Smooth muscle cell (in vitro differentiated cells): ENCODE results near the gene WIPF1. TPM values are rescaled to one million over a fixed set of nuclear protein-coding genes. Genes with fewer than 3 reads are reported as not detected.

ENCODE experiments used
- DNase-seq: peaks from one replicate; lab custom pipeline; 2025; ENCODE audit not compliant: unreplicated experiment; lab: John Stamatoyannopoulos, UW
- H2AFZ ChIP-seq: fragments of 200-600 bp; sonication (generic); 2 replicates; pipeline ENCODE4 v1.6.0; 2016; ENCODE audit warnings: antibody characterized with exemption, low read depth, mild to moderate bottlenecking
- H3F3A ChIP-seq: fragments of 200-600 bp; sonication (generic); 2 replicates; pipeline ENCODE4 v1.6.0; 2017; ENCODE audit warnings: antibody characterized with exemption, low read depth
- H3K27ac ChIP-seq: fragments of 200-600 bp; sonication (generic); 2 replicates; pipeline ENCODE4 v1.5.1; 2016; ENCODE audit warnings: low read depth, mild to moderate bottlenecking
- H3K27me3 ChIP-seq: fragments of 200-600 bp; sonication (generic); 2 replicates; pipeline ENCODE4 v1.6.1; 2016; ENCODE audit warnings: low read depth, mild to moderate bottlenecking
- H3K36me3 ChIP-seq: fragments of 200-600 bp; sonication (generic); 2 replicates; pipeline ENCODE4 v1.5.1; 2016; ENCODE audit warnings: low read depth
- H3K4me1 ChIP-seq: fragments of 200-600 bp; sonication (generic); 2 replicates; pipeline ENCODE4 v1.5.1; 2016; ENCODE audit warnings: low read depth
- H3K4me2 ChIP-seq: fragments of 200-600 bp; sonication (generic); 2 replicates; pipeline ENCODE4 v1.6.0; 2016; ENCODE audit warnings: mild to moderate bottlenecking
- H3K4me3 ChIP-seq: fragments of 200-600 bp; sonication (generic); 2 replicates; pipeline ENCODE4 v1.5.1; 2016; ENCODE audit warnings: mild to moderate bottlenecking
- H3K79me2 ChIP-seq: fragments of 200-600 bp; sonication (generic); 2 replicates; pipeline ENCODE4 v1.6.0; 2016; ENCODE audit warnings: low read depth, mild to moderate bottlenecking
- H3K9ac ChIP-seq: fragments of 200-600 bp; sonication (generic); 2 replicates; pipeline ENCODE4 v1.6.0; 2016; ENCODE audit warnings: low read depth
- H3K9me3 ChIP-seq: fragments of 200-600 bp; sonication (generic); replicated peaks from 2 replicates; pipeline ENCODE4 v1.5.1; 2016; ENCODE audit warnings: low read depth
- H4K20me1 ChIP-seq: fragments of 200-600 bp; sonication (generic); 2 replicates; pipeline ENCODE4 v1.6.0; 2016; ENCODE audit warnings: low read depth
- CTCF ChIP-seq: fragments of 200-600 bp; sonication (generic); IDR thresholded peaks from 2 replicates; pipeline ENCODE4 v1.5.1; 2017; ENCODE audit warnings: borderline replicate concordance, mild to moderate bottlenecking, antibody characterized with exemption; ENCODE audit not compliant: insufficient read depth, poor library complexity, severe bottlenecking
- WGBS: methylation state at CpG from one replicate; pipeline ENCODE4 v1.1.7; 2016; ENCODE audit warnings: low lambda C conversion rate; 5-methylcytosine and 5-hydroxymethylcytosine counted together
- polyA plus RNA-seq: library from polyadenylated mRNA; unstranded; fragments of >200 nt; fragmentation: Nextera tagmentation; extraction: Ambion mirVana; gene quantifications from 2 replicates; pipeline ENCODE4 v1.2.1, GENCODE V29; 2016
- total RNA-seq: library from RNA; depleted of rRNA; stranded (reverse); fragments of >200 nt; gene quantifications from 2 replicates; pipeline ENCODE4 v1.2.3, GENCODE V29; 2014

WIPF1 gene
- total and polyA plus RNA-seq, 2 experiments from 2014 or later: 27.3 to 35.5 TPM

- H3K79me2 ChIP-seq: no peaks in the 10 kb centered on the region
- no peak overlapping the region for H2AFZ ChIP-seq
- H3K4me2 ChIP-seq: no peak overlapping the region
- H3K27me3 ChIP-seq: no peaks in the 10 kb centered on the region
- no peaks in the 10 kb centered on the region for H3F3A ChIP-seq
- TF ChIP-seq CTCF: no peak
- H3K4me3 ChIP-seq: no peak overlapping the region
- no peak overlapping the region for H3K9ac ChIP-seq
- H4K20me1 ChIP-seq: no peaks in the 10 kb centered on the region
- H3K36me3 ChIP-seq: peaks cover 11% of the 10 kb centered on the region
- H3K27ac ChIP-seq: no peak overlapping the region
- H3K4me1 ChIP-seq: no peaks in the 10 kb centered on the region
- 68% methylated on average over 2 of the region's 2 CpGs for WGBS
- no peak for DNase-seq
- no peaks in the 10 kb centered on the region for H3K9me3 ChIP-seq
These were observed 22.9 kb downstream of the WIPF1 start for GRCh38 chr2:174574657-174575056.

- no peaks in the 10 kb centered on the region for H3F3A ChIP-seq
- no peaks in the 10 kb centered on the region for H3K27me3 ChIP-seq
- no peaks in the 10 kb centered on the region for H3K79me2 ChIP-seq
- no peak for TF ChIP-seq CTCF
- H3K9ac ChIP-seq: no peak overlapping the region
- no peaks in the 10 kb centered on the region for H3K9me3 ChIP-seq
- H4K20me1 ChIP-seq: no peaks in the 10 kb centered on the region
- no peak overlapping the region for H3K4me3 ChIP-seq
- H2AFZ ChIP-seq: no peak overlapping the region
- H3K36me3 ChIP-seq: peaks cover 11% of the 10 kb centered on the region
- H3K4me1 ChIP-seq: no peaks in the 10 kb centered on the region
- WGBS: 93% methylated on average over 6 of the region's 6 CpGs
- no peak overlapping the region for H3K4me2 ChIP-seq
- DNase-seq: no peak
- no peak overlapping the region for H3K27ac ChIP-seq
These were observed 24.0 kb downstream of the WIPF1 start for GRCh38 chr2:174573621-174574081.

GRCh38 chr2:174572556-174572955 lies 25.0 kb downstream of the WIPF1 start:
- TF ChIP-seq CTCF: no peak
- no peak overlapping the region for H2AFZ ChIP-seq
- 97% methylated on average over 3 of the region's 3 CpGs for WGBS

DNA sequence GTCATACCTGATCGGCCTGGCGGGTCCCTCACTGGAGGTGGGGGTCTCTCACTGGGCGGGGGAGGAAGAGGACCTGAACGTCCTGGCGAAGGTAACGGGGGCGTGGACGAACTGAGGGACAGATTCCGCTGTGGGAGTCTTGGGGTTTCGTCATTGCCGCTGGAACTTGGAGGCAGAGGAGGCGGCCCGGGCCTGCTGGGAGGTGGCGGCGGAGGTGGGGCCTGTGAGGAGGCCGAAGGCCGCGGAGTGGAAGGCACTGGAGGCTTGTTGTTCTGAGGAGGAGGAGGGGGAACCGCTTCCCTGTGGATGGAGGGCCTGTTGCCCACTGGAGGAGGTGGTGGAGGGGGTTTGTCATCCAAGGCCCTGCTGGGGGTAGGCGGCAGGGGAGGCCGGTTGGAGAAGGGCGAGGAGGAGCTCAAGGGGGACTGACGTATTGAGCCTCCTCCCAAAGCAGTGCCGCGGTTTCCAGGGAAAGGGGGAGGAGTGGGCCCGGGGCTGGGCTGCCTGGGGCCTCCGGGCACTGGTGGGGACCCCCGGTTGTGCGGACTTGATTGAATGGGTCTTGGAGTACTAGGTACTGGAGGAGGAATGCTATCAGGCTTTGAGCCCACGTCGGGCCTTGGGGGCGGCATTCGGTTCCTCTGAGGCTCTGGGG lies 25.8 kb downstream of the WIPF1 start:
- no peak for DNase-seq
- no peak for TF ChIP-seq CTCF
- 95% methylated on average over 27 of the region's 33 CpGs for WGBS

More at GRCh38 chr2:174572556-174572955, 25.0 kb downstream of the WIPF1 start:
- Histone ChIP-seq H4K20me1 (no peaks in the 10 kb centered on the region), H3K4me2 (no peak overlapping the region), H3F3A (no peaks in the 10 kb centered on the region), H3K27me3 (no peaks in the 10 kb centered on the region), H3K27ac (no peak overlapping the region), H3K79me2 (no peaks in the 10 kb centered on the region), H3K36me3 (peaks cover 13% of the 10 kb centered on the region), H3K9me3 (no peaks in the 10 kb centered on the region), H3K9ac (no peak overlapping the region), H3K4me1 (no peaks in the 10 kb centered on the region), H3K4me3 (no peak overlapping the region)
- DNase-seq: no peak

More for the DNA sequence above, 25.8 kb downstream of the WIPF1 start:
- Histone ChIP-seq H3K9ac (no peak overlapping the region), H3K79me2 (no peaks in the 10 kb centered on the region), H3K4me3 (no peak overlapping the region), H3K27me3 (no peaks in the 10 kb centered on the region), H3K4me2 (no peak overlapping the region), H3K36me3 (peaks cover 14% of the 10 kb centered on the region), H3K27ac (no peak overlapping the region), H2AFZ (no peak overlapping the region), H3K4me1 (no peaks in the 10 kb centered on the region), H3F3A (no peaks in the 10 kb centered on the region), H4K20me1 (no peaks in the 10 kb centered on the region), H3K9me3 (no peaks in the 10 kb centered on the region)
